Astrocyte of the cerebellum (primary cell): Measurements from ENCODE around the gene HUS1.

Experiments
- DNase-seq: peaks from one replicate; pipeline ENCODE4 v3.0.0-alpha.2; 2011; ENCODE audit warnings: low read depth
- H3K4me3 ChIP-seq: 2 replicates; pipeline ENCODE4 v1.5.1; 2011; ENCODE audit warnings: mild to moderate bottlenecking, low read depth, low read length, moderate library complexity
- CTCF ChIP-seq: IDR thresholded peaks from 2 replicates; pipeline ENCODE4 v1.5.1; 2012; ENCODE audit warnings: low read length, low read depth, moderate library complexity, mild to moderate bottlenecking; ENCODE audit errors: missing control alignments
- in situ Hi-C: cut with HindIII; loops from 2 replicates; pipeline ENCODE4 v1.10.0; 2017; ENCODE audit warnings: low sequenced_read_pairs

Gene HUS1

GRCh38 chr7:47979145-47979831 is at the start of gene HUS1:
TSS of gene HUS1 (minus strand) at chr7:47979615. CDS start at chr7:47979519, 96 bp downstream.
- peak; percentile 51 for DNase-seq
- in situ Hi-C loops: loop anchor here (25.0 kb wide), 1 partner anchor 133 kb away; no protein-coding TSS in a partner anchor
- peak within 1 kb of the TSS; percentile 59 for H3K4me3 ChIP-seq
- TF ChIP-seq CTCF: no peak

- no peak for TF ChIP-seq CTCF
- in situ Hi-C loops: no loop called here
Measured at GRCh38 chr7:48028938-48029337, 49.5 kb upstream of the HUS1 start, which contains the start of gene SUN3. TSS of gene SUN3 (minus strand) at chr7:48029107. CDS start at chr7:48028938, 169 bp downstream.

GRCh38 chr7:48025624-48026023 is 46.2 kb upstream of the HUS1 start:
- no peak for TF ChIP-seq CTCF
- no peak for DNase-seq
- in situ Hi-C loops: no loop called here
- H3K4me3 ChIP-seq: no peak overlapping the region

More at GRCh38 chr7:48028938-48029337, 49.5 kb upstream of the HUS1 start, which contains the start of gene SUN3:
- H3K4me3 ChIP-seq: no peak within 1 kb of the TSS
- DNase-seq: no peak

GRCh38 chr7:48017674-48018073 is 38.3 kb upstream of the HUS1 start:
- no peak for DNase-seq
- TF ChIP-seq CTCF: no peak
- in situ Hi-C loops: no loop called here
- H3K4me3 ChIP-seq: no peak overlapping the region

- in situ Hi-C loops: no loop called here
- no peak for DNase-seq
- TF ChIP-seq CTCF: no peak
- H3K4me3 ChIP-seq: no peak overlapping the region
Measured at GRCh38 chr7:48016641-48017040, 37.2 kb upstream of the HUS1 start.

- no peak for DNase-seq
- no peak for TF ChIP-seq CTCF
- in situ Hi-C loops: no loop called here
- no peak overlapping the region for H3K4me3 ChIP-seq
Measured at GRCh38 chr7:48011951-48012350, 32.5 kb upstream of the HUS1 start.
